ENCODE measurements around the gene KLRF2. TPM values are rescaled to one million over a fixed set of nuclear protein-coding genes. Genes with fewer than 3 reads are reported as not detected.
A peak's percentile ranks its signal among the peaks of the same experiment; 100 is the strongest.

KLRF2 gene
- total RNA-seq, 1 donor from 2014 or later: not detected

GRCh38 chr12:9902539-9903228 is 21.4 kb downstream of the KLRF2 start:
- TF ChIP-seq CTCF (IDR thresholded peaks at IDR 0.05; ENCODE audit: insufficient read depth, low read depth, low read length) (no peak), EZH2 (IDR thresholded peaks at IDR 0.05; ENCODE audit: insufficient read depth, low read length) (no peak)
- H3K27me3 ChIP-seq (ENCODE audit: insufficient read depth, low read length): no peaks in the 10 kb centered on the region
- H4K20me1 ChIP-seq (ENCODE audit: insufficient read depth, low read length): no peaks in the 10 kb centered on the region
- no peak overlapping the region for H3K4me3 Mint-ChIP-seq (ENCODE audit: unreplicated experiment)
- H3K9me3 Mint-ChIP-seq (ENCODE audit: unreplicated experiment): peaks cover 5% of the 10 kb centered on the region
- H3K9ac ChIP-seq (ENCODE audit: low read length): no peak overlapping the region
- no peaks in the 10 kb centered on the region for H3K4me1 Mint-ChIP-seq (ENCODE audit: low read depth, unreplicated experiment)
- peak overlapping the region; percentile 36 for H3K27ac Mint-ChIP-seq (ENCODE audit: unreplicated experiment)
- no peaks in the 10 kb centered on the region for H3K36me3 ChIP-seq (ENCODE audit: insufficient read depth, low read length)
- no peaks in the 10 kb centered on the region for H3K79me2 ChIP-seq (ENCODE audit: insufficient read depth, low read length)
- no peak overlapping the region for H3K4me3 ChIP-seq (ENCODE audit: insufficient read depth, low read depth, low read length)
- no peaks in the 10 kb centered on the region for H3K36me3 Mint-ChIP-seq (ENCODE audit: low read depth, unreplicated experiment)
- H3K27me3 Mint-ChIP-seq (ENCODE audit: low read depth, unreplicated experiment): no peaks in the 10 kb centered on the region
- no peak overlapping the region for H2AFZ ChIP-seq (ENCODE audit: low read depth, low read length)
- no peak overlapping the region for H3K4me2 ChIP-seq (ENCODE audit: low read length)
- H3K9me3 ChIP-seq (ENCODE audit: insufficient read depth, low read depth, low read length): no peaks in the 10 kb centered on the region
- no peaks in the 10 kb centered on the region for H3K4me1 ChIP-seq (ENCODE audit: insufficient read depth, low read length)
- FAIRE-seq (no peak), DNase-seq (ENCODE audit: low read depth) (no peak)
- no peak overlapping the region for H3K27ac ChIP-seq (ENCODE audit: low read depth, low read length)

GRCh38 chr12:9906873-9907272 is 25.6 kb downstream of the KLRF2 start:
- peaks cover 29% of the 10 kb centered on the region for H3K9me3 Mint-ChIP-seq (ENCODE audit: unreplicated experiment)
- H3K36me3 Mint-ChIP-seq (ENCODE audit: low read depth, unreplicated experiment): peaks cover 7% of the 10 kb centered on the region
- no peak for TF ChIP-seq EZH2 (IDR thresholded peaks at IDR 0.05; ENCODE audit: insufficient read depth, low read length)
- TF ChIP-seq CTCF (IDR thresholded peaks at IDR 0.05; ENCODE audit: insufficient read depth, low read depth, low read length): no peak
- no peak overlapping the region for H2AFZ ChIP-seq (ENCODE audit: low read depth, low read length)
- FAIRE-seq: no peak
- peaks cover 9% of the 10 kb centered on the region for H3K9me3 ChIP-seq (ENCODE audit: insufficient read depth, low read depth, low read length)
- H3K9ac ChIP-seq (ENCODE audit: low read length): no peak overlapping the region
- peak overlapping the region; percentile 2 for H3K4me3 Mint-ChIP-seq (ENCODE audit: unreplicated experiment)
- no peaks in the 10 kb centered on the region for H3K4me1 ChIP-seq (ENCODE audit: insufficient read depth, low read length)
- H3K4me2 ChIP-seq (ENCODE audit: low read length): no peak overlapping the region
- H3K4me3 ChIP-seq (ENCODE audit: insufficient read depth, low read depth, low read length): no peak overlapping the region
- DNase-seq (ENCODE audit: low read depth): no peak
- no peaks in the 10 kb centered on the region for H3K27me3 ChIP-seq (ENCODE audit: insufficient read depth, low read length)
- H3K79me2 ChIP-seq (ENCODE audit: insufficient read depth, low read length): no peaks in the 10 kb centered on the region
- no peak overlapping the region for H3K27ac Mint-ChIP-seq (ENCODE audit: unreplicated experiment)
- H3K27ac ChIP-seq (ENCODE audit: low read depth, low read length): no peak overlapping the region
- H3K4me1 Mint-ChIP-seq (ENCODE audit: low read depth, unreplicated experiment): no peaks in the 10 kb centered on the region
- H3K27me3 Mint-ChIP-seq (ENCODE audit: low read depth, unreplicated experiment): no peaks in the 10 kb centered on the region
- no peaks in the 10 kb centered on the region for H3K36me3 ChIP-seq (ENCODE audit: insufficient read depth, low read length)
- H4K20me1 ChIP-seq (ENCODE audit: insufficient read depth, low read length): no peaks in the 10 kb centered on the region

GRCh38 chr12:9907769-9908168 is 26.5 kb downstream of the KLRF2 start:
- FAIRE-seq: no peak

More at GRCh38 chr12:9907769-9908168, 26.5 kb downstream of the KLRF2 start:
- TF ChIP-seq EZH2 (IDR thresholded peaks at IDR 0.05; ENCODE audit: insufficient read depth, low read length): no peak
- Histone ChIP-seq H3K36me3 (ENCODE audit: insufficient read depth, low read length) (no peaks in the 10 kb centered on the region), H3K4me3 (ENCODE audit: insufficient read depth, low read depth, low read length) (no peak overlapping the region), H3K79me2 (ENCODE audit: insufficient read depth, low read length) (no peaks in the 10 kb centered on the region), H3K4me2 (ENCODE audit: low read length) (no peak overlapping the region), H3K27ac (ENCODE audit: low read depth, low read length) (no peak overlapping the region), H3K9me3 (ENCODE audit: insufficient read depth, low read depth, low read length) (peaks cover 9% of the 10 kb centered on the region), H4K20me1 (ENCODE audit: insufficient read depth, low read length) (no peaks in the 10 kb centered on the region), H2AFZ (ENCODE audit: low read depth, low read length) (no peak overlapping the region), H3K4me1 (ENCODE audit: insufficient read depth, low read length) (no peaks in the 10 kb centered on the region), H3K9ac (ENCODE audit: low read length) (no peak overlapping the region), H3K27me3 (ENCODE audit: insufficient read depth, low read length) (no peaks in the 10 kb centered on the region)
- peak overlapping the region; percentile 55 for H3K4me3 Mint-ChIP-seq (ENCODE audit: unreplicated experiment)
- H3K27ac Mint-ChIP-seq (ENCODE audit: unreplicated experiment): no peak overlapping the region
- no peaks in the 10 kb centered on the region for H3K27me3 Mint-ChIP-seq (ENCODE audit: low read depth, unreplicated experiment)
- H3K36me3 Mint-ChIP-seq (ENCODE audit: low read depth, unreplicated experiment): peaks cover 7% of the 10 kb centered on the region
- no peaks in the 10 kb centered on the region for H3K4me1 Mint-ChIP-seq (ENCODE audit: low read depth, unreplicated experiment)
- DNase-seq (ENCODE audit: low read depth): no peak
- peaks cover 29% of the 10 kb centered on the region for H3K9me3 Mint-ChIP-seq (ENCODE audit: unreplicated experiment)
